SK-N-SH (cell line): ENCODE data around the gene CIP2A. TPM values are rescaled to one million over a fixed set of nuclear protein-coding genes. Genes with fewer than 3 reads are reported as not detected.

Experiments
- CTCF ChIA-PET: fragments of 300-600, 350-600 bp; formaldehyde crosslinking; extraction: SDS; loops from one replicate; lab custom pipeline; 2021; lab: Yijun Ruan, JAX
- POLR2A ChIA-PET: fragments of 350-600 bp; sonication (Branson Sonifier 250); formaldehyde crosslinking; extraction: SDS; loops from one replicate; lab custom pipeline; 2020; ENCODE audit warnings: antibody characterized with exemption, inconsistent platforms; lab: Yijun Ruan, JAX
- DNase-seq: peaks from one replicate; pipeline ENCODE4 v3.0.0; 2012
- H2AFZ ChIP-seq: fragments of 200-600 bp; sonication (generic); 2 replicates; pipeline ENCODE4 v1.8.1; 2016; ENCODE audit warnings: antibody characterized with exemption, mild to moderate bottlenecking, low read depth
- H3F3A ChIP-seq: fragments of 200-600 bp; sonication (generic); replicated peaks from 2 replicates; pipeline ENCODE3; 2016; ENCODE audit warnings: antibody characterized with exemption, mild to moderate bottlenecking; ENCODE audit not compliant: insufficient read depth
- H3K27ac ChIP-seq, 2 experiments: fragments of 200-500 bp in 1 of 2; fragments of 200-600 bp in 1 of 2; sonication (Bioruptor generic) in 1 of 2; sonication (generic), shearing (Covaris generic) in 1 of 2; 2 replicates each; pipeline versions ENCODE4 v1.5.1 to v1.6.1; 2014 to 2016; ENCODE audit warnings: low read depth in 2 of 2, inconsistent platforms in 1 of 2, low read length in 1 of 2, mild to moderate bottlenecking in 1 of 2, mixed read lengths in 1 of 2
- H3K27me3 ChIP-seq: fragments of 200-600 bp; sonication (generic), shearing (Covaris generic); 2 replicates; pipeline ENCODE4 v1.6.1; 2016; ENCODE audit warnings: mixed run types; ENCODE audit not compliant: insufficient read depth
- H3K36me3 ChIP-seq, 2 experiments: fragments of 200-500 bp in 1 of 2; fragments of 200-600 bp in 1 of 2; sonication (Bioruptor generic) in 1 of 2; sonication (generic) in 1 of 2; replicated peaks in 1 of 2; 2 replicates each; pipeline versions ENCODE3 to v1.5.1; 2014 to 2016; ENCODE audit warnings: low read length in 1 of 2, mild to moderate bottlenecking in 1 of 2; ENCODE audit not compliant: insufficient read depth in 2 of 2, control insufficient read depth in 1 of 2
- H3K4me1 ChIP-seq, 2 experiments: fragments of 200-500 bp in 1 of 2; fragments of 200-600 bp in 1 of 2; sonication (Bioruptor generic) in 1 of 2; sonication (generic), shearing (Covaris generic) in 1 of 2; 2 replicates each; pipeline versions ENCODE4 v1.5.1 to v1.6.1; 2014 to 2016; ENCODE audit warnings: low read depth in 1 of 2, low read length in 1 of 2, mixed run types in 1 of 2; ENCODE audit not compliant: insufficient read depth in 2 of 2, control insufficient read depth in 1 of 2
- H3K4me2 ChIP-seq: fragments of 200-600 bp; sonication (generic), shearing (Covaris generic); 2 replicates; pipeline ENCODE4 v1.6.1; 2017; ENCODE audit warnings: mixed run types
- H3K4me3 ChIP-seq, 2 experiments: fragments of 200-500 bp in 1 of 2; fragments of 200-600 bp in 1 of 2; sonication (Bioruptor generic) in 1 of 2; sonication (generic), shearing (Covaris generic) in 1 of 2; 2 replicates each; pipeline versions ENCODE4 v1.5.1 to v1.8.1; 2014 to 2016; ENCODE audit warnings: low read depth in 2 of 2, inconsistent platforms in 1 of 2, low read length in 1 of 2, mild to moderate bottlenecking in 1 of 2, mixed read lengths in 1 of 2, moderate library complexity in 1 of 2
- H3K79me2 ChIP-seq: fragments of 200-600 bp; sonication (generic); 2 replicates; pipeline ENCODE4 v1.8.1; 2017; ENCODE audit warnings: mild to moderate bottlenecking; ENCODE audit not compliant: insufficient read depth
- H3K9ac ChIP-seq: fragments of 200-600 bp; sonication (generic); 2 replicates; pipeline ENCODE4 v1.6.1; 2017; ENCODE audit warnings: mixed run types
- H3K9me2 ChIP-seq: fragments of 200-600 bp; sonication (generic); 2 replicates; pipeline ENCODE4 v1.6.1; 2017; ENCODE audit warnings: mixed run types
- H3K9me3 ChIP-seq: fragments of 200-600 bp; sonication (generic); 2 replicates; pipeline ENCODE4 v1.6.1; 2017; ENCODE audit warnings: mixed run types, mild to moderate bottlenecking, moderate library complexity
- H4K20me1 ChIP-seq: fragments of 200-600 bp; sonication (generic); 2 replicates; pipeline ENCODE4 v1.6.1; 2017; ENCODE audit warnings: mild to moderate bottlenecking, mixed run types; ENCODE audit not compliant: insufficient read depth
- CHD2 ChIP-seq: fragments of 150-350 bp; IDR thresholded peaks from 2 replicates; pipeline ENCODE4 v1.6.1; 2018; ENCODE audit warnings: low read length; ENCODE audit not compliant: partially characterized antibody
- CTCF ChIP-seq: fragments of 200-600 bp; sonication (generic); IDR thresholded peaks from 2 replicates; pipeline ENCODE4 v1.6.1; 2017; ENCODE audit warnings: antibody characterized with exemption, mild to moderate bottlenecking, moderate library complexity
- EP300 ChIP-seq, 2 experiments: IDR thresholded peaks; 2 replicates each; pipeline versions ENCODE4 v1.4.0 to v1.6.1; 2012; ENCODE audit warnings: borderline replicate concordance in 1 of 2, low read depth in 1 of 2, low read length in 1 of 2
- FOXM1 ChIP-seq: IDR thresholded peaks from 2 replicates; pipeline ENCODE4 v1.4.0; 2012; ENCODE audit warnings: low read depth, mild to moderate bottlenecking
- GABPA ChIP-seq: IDR thresholded peaks from 2 replicates; pipeline ENCODE4 v1.4.0; 2012; ENCODE audit warnings: low read depth, mild to moderate bottlenecking
- GATA2 ChIP-seq: sonication (generic); formaldehyde crosslinking; IDR thresholded peaks from 2 replicates; pipeline ENCODE4 v1.5.0; 2020; ENCODE audit warnings: mild to moderate bottlenecking, missing genetic modification reagents
- MEF2A ChIP-seq: IDR thresholded peaks from 2 replicates; pipeline ENCODE4 v1.4.0; 2012; ENCODE audit warnings: low read depth, borderline replicate concordance
- NFIC ChIP-seq: IDR thresholded peaks from 2 replicates; pipeline ENCODE4 v1.4.0; 2012; ENCODE audit warnings: borderline replicate concordance
- POLR2AphosphoS5 ChIP-seq: IDR thresholded peaks from 2 replicates; pipeline ENCODE4 v1.6.1; 2012; ENCODE audit warnings: low read depth, low read length
- RAD21 ChIP-seq: IDR thresholded peaks from 2 replicates; pipeline ENCODE4 v1.6.1; 2012; ENCODE audit warnings: mild to moderate bottlenecking, low read length
- RFX5 ChIP-seq: IDR thresholded peaks from 2 replicates; pipeline ENCODE4 v1.6.1; 2012; ENCODE audit warnings: mild to moderate bottlenecking, improper control_type of control experiment, low read length
- RXRA ChIP-seq: IDR thresholded peaks from 2 replicates; pipeline ENCODE4 v1.4.0; 2012; ENCODE audit warnings: low read depth, mild to moderate bottlenecking, borderline replicate concordance
- SMC3 ChIP-seq: IDR thresholded peaks from 2 replicates; pipeline ENCODE4 v1.6.1; 2012; ENCODE audit warnings: low read depth, low read length, improper control_type of control experiment
- TAF1 ChIP-seq: IDR thresholded peaks from 2 replicates; pipeline ENCODE4 v1.6.1; 2012; ENCODE audit warnings: low read depth, mild to moderate bottlenecking, low read length, moderate library complexity, borderline replicate concordance
- ZBTB33 ChIP-seq: IDR thresholded peaks from 2 replicates; pipeline ENCODE4 v1.4.0; 2012; ENCODE audit warnings: low read depth, borderline replicate concordance
- WGBS: methylation state at CpG from one replicate; pipeline ENCODE4 v1.1.6; 2017; ENCODE audit warnings: low lambda C conversion rate; 5-methylcytosine and 5-hydroxymethylcytosine counted together
- polyA plus RNA-seq, 3 experiments: library from polyadenylated mRNA; depleted of rRNA; stranded (reverse); fragments of >200 nt; gene quantifications; 2 replicates each; pipeline ENCODE4 v1.2.3, GENCODE V29; 2012

Gene CIP2A
- polyA plus RNA-seq, 1 of the 3 experiments (the other 2 are of a cell fraction): 7.1 TPM

- H3F3A ChIP-seq: no peaks in the 10 kb centered on the region
- H3K4me2 ChIP-seq: no peak overlapping the region
- no peaks in the 10 kb centered on the region for H3K27me3 ChIP-seq
- H3K9ac ChIP-seq: no peak overlapping the region
- TF ChIP-seq TAF1: no peak
- no peak for TF ChIP-seq RXRA
- no peak for TF ChIP-seq MEF2A
- no peak for TF ChIP-seq EP300 (IDR thresholded peaks at IDR 0.05; ENCODE audit: borderline replicate concordance in 1 of 2, low read depth in 1 of 2, low read length in 1 of 2)
- TF ChIP-seq NFIC: no peak
- no peak for TF ChIP-seq GATA2 (CRISPR knock-in tag)
- no peak for TF ChIP-seq ZBTB33
- TF ChIP-seq, all 33 proteins: peak for 0
- CTCF ChIA-PET: no interaction called here
- Histone ChIP-seq H3K9me2 (no peaks in the 10 kb centered on the region), H3K4me1 (no peaks in the 10 kb centered on the region; a peak in 1 of 4 replicates), H3K36me3 (peaks cover 33 to 52% of the 10 kb centered on the region in 2 experiments), H4K20me1 (no peaks in the 10 kb centered on the region), H3K9me3 (0 out of 2 replicates have a peak, but pooled peaks cover 4% of the 10 kb centered on the region), H2AFZ (no peak overlapping the region), H3K79me2 (no peaks in the 10 kb centered on the region), H3K4me3 (no peak overlapping the region), H3K27ac (no peak overlapping the region)
- DNase-seq: no peak
- POLR2A ChIA-PET: no interaction called here
- 98% methylated on average over 4 of the region's 4 CpGs for WGBS
Observed at GRCh38 chr3:108569336-108569735, 19.9 kb downstream of the CIP2A start.

GRCh38 chr3:108566599-108566998 lies 22.6 kb downstream of the CIP2A start:
- WGBS: 100% methylated on average over 1 of the region's 1 CpG

More at GRCh38 chr3:108566599-108566998, 22.6 kb downstream of the CIP2A start:
- Histone ChIP-seq H3K4me2 (no peak overlapping the region), H3K9ac (no peak overlapping the region), H3K36me3 (peaks cover 32 to 49% of the 10 kb centered on the region in 2 experiments), H3K4me3 (no peak overlapping the region), H3K27ac (no peak overlapping the region), H3K9me2 (no peaks in the 10 kb centered on the region), H4K20me1 (no peaks in the 10 kb centered on the region), H3K9me3 (no peaks in the 10 kb centered on the region), H3K79me2 (no peaks in the 10 kb centered on the region), H3F3A (no peaks in the 10 kb centered on the region), H3K27me3 (no peaks in the 10 kb centered on the region), H2AFZ (no peak overlapping the region), H3K4me1 (no peaks in the 10 kb centered on the region; a peak in 1 of 4 replicates)
- DNase-seq: no peak
- no peak for TF ChIP-seq SMC3
- no peak for TF ChIP-seq POLR2AphosphoS5
- TF ChIP-seq RXRA: no peak
- no peak for TF ChIP-seq CTCF
- TF ChIP-seq GATA2 (CRISPR knock-in tag): no peak
- TF ChIP-seq MEF2A: no peak
- TF ChIP-seq RFX5: no peak
- no peak for TF ChIP-seq EP300 (IDR thresholded peaks at IDR 0.05; ENCODE audit: borderline replicate concordance in 1 of 2, low read depth in 1 of 2, low read length in 1 of 2)
- no peak for TF ChIP-seq GABPA
- TF ChIP-seq FOXM1: no peak
- TF ChIP-seq CHD2: no peak
- TF ChIP-seq RAD21: no peak
- CTCF ChIA-PET: interaction anchor here (0.8 to 1.5 kb wide), 2 partner anchors 14 to 77 kb away, joined by 3 to 7 read pairs; no protein-coding TSS in a partner anchor
- POLR2A ChIA-PET: no interaction called here
